HG03108 (cell line): ENCODE results near the gene DCAF10.
"Not testable (repeated sequence)": the region's sequence is repeated elsewhere in the genome, so short reads cannot be mapped to it uniquely, and the experiment has no call there.

Experiments used
- ATAC-seq: cut with Tn5 transposase; IDR thresholded peaks from one replicate; pipeline ENCODE4 v1.9.1; 2021; ENCODE audit warnings: moderate library complexity; ENCODE audit not compliant: unreplicated experiment

Gene DCAF10

GRCh38 chr9:37790096-37790495 is 10.5 kb upstream of the DCAF10 start:
- ATAC-seq = no peak

GRCh38 chr9:37792122-37792521 is 8.5 kb upstream of the DCAF10 start:
- ATAC-seq = no peak

GRCh38 chr9:37796232-37796631 is 4.4 kb upstream of the DCAF10 start:
- no peak for ATAC-seq

GRCh38 chr9:37798677-37799076 is 1.9 kb upstream of the DCAF10 start:
- no peak for ATAC-seq

- ATAC-seq = peak; percentile 28
These were observed 772 bp downstream of the DCAF10 start for GRCh38 chr9:37801287-37801850.

GRCh38 chr9:37801959-37802711 is 1.5 kb downstream of the DCAF10 start:
- ATAC-seq = no peak

GRCh38 chr9:37806271-37806670 is 5.7 kb downstream of the DCAF10 start:
- ATAC-seq = no peak

- not testable (repeated sequence) for ATAC-seq
These were observed 9.1 kb downstream of the DCAF10 start for GRCh38 chr9:37809676-37810075.

GRCh38 chr9:37811906-37812476 is 11.4 kb downstream of the DCAF10 start:
- no peak for ATAC-seq

- ATAC-seq = no peak
These were observed 12.3 kb downstream of the DCAF10 start for GRCh38 chr9:37812773-37813379.

- ATAC-seq = no peak
These were observed 18.3 kb downstream of the DCAF10 start for GRCh38 chr9:37818849-37819248.

- no peak for ATAC-seq
These were observed 19.5 kb downstream of the DCAF10 start for GRCh38 chr9:37820142-37820541.

- ATAC-seq = not testable (repeated sequence)
These were observed 24.6 kb downstream of the DCAF10 start for GRCh38 chr9:37825174-37825573.

- ATAC-seq = no peak
These were observed 27.0 kb downstream of the DCAF10 start for GRCh38 chr9:37827483-37828165.

- ATAC-seq = no peak
These were observed 35.2 kb downstream of the DCAF10 start for GRCh38 chr9:37835821-37836220.

- peak; percentile 82 for ATAC-seq
These were observed 35.8 kb downstream of the DCAF10 start for GRCh38 chr9:37836386-37836785.

GRCh38 chr9:37839496-37840461 is 39.2 kb downstream of the DCAF10 start:
- ATAC-seq = no peak

- no peak for ATAC-seq
These were observed 40.1 kb downstream of the DCAF10 start for GRCh38 chr9:37840560-37841194.

GRCh38 chr9:37852222-37852621 is 51.6 kb downstream of the DCAF10 start:
- ATAC-seq = no peak

- ATAC-seq = no peak
These were observed 56.0 kb downstream of the DCAF10 start for GRCh38 chr9:37856551-37856950.
